ENCODE results near the gene THAP10. TPM values are rescaled to one million over a fixed set of nuclear protein-coding genes. Genes with fewer than 3 reads are reported as not detected.
"Not testable (repeated sequence)": the region's sequence is repeated elsewhere in the genome, so short reads cannot be mapped to it uniquely, and the experiment has no call there.

Gene THAP10
- polyA plus RNA-seq, 3 donors: 0.12 to 0.30 (median 0.15) TPM

GRCh38 chr15:70875001-70875782, 17.0 kb downstream of the THAP10 start:
- peaks cover 0 to 5% (median 2%) of the 10 kb centered on the region in 7 donors for H3K9me3 Mint-ChIP-seq
- Histone ChIP-seq H3K4me2 (replicated peaks; ENCODE audit: extremely low read depth, low read length, poor library complexity, severe bottlenecking) (no peak overlapping the region), H3K79me2 (ENCODE audit: insufficient read depth, low read length) (no peaks in the 10 kb centered on the region), H3K9ac (ENCODE audit: insufficient read depth, low read length, poor library complexity, severe bottlenecking) (no peak overlapping the region), H3K4me3 (replicated peaks in 1 of 3; ENCODE audit: low read depth in 2 of 3, low read length in 3 of 3) (no peak overlapping the region), H4K20me1 (ENCODE audit: insufficient read depth, low read length) (no peaks in the 10 kb centered on the region), H2AFZ (ENCODE audit: insufficient read depth, low read depth, low read length, poor library complexity, severe bottlenecking) (no peak overlapping the region), H3K27ac (ENCODE audit: low read depth in 1 of 2, low read length in 2 of 2) (no peak overlapping the region), H3K36me3 (replicated peaks in 1 of 2; ENCODE audit: control insufficient read depth in 1 of 2, insufficient read depth in 2 of 2, low read length in 2 of 2) (no peaks in the 10 kb centered on the region), H3K9me3 (replicated peaks in 1 of 2; ENCODE audit: control insufficient read depth in 1 of 2, insufficient read depth in 1 of 2, low read length in 2 of 2) (no peaks in the 10 kb centered on the region), H3K27me3 (ENCODE audit: control insufficient read depth in 2 of 2, insufficient read depth in 2 of 2, low read length in 2 of 2) (peaks cover 0 to 3% of the 10 kb centered on the region in 2 donors), H3K4me1 (ENCODE audit: control insufficient read depth in 1 of 2, insufficient read depth in 2 of 2, low read length in 2 of 2) (no peaks in the 10 kb centered on the region)
- DNase-seq: no peak
- WGBS (ENCODE audit: insufficient coverage): no CpG with 5 or more reads among the region's 7 CpGs
- no peaks in the 10 kb centered on the region for H3K4me1 Mint-ChIP-seq
- intact Hi-C loops (cut with micrococcal nuclease): no loop called here
- peaks cover 8 to 15% (median 13%) of the 10 kb centered on the region in 3 donors for H3K27me3 Mint-ChIP-seq (ENCODE audit: low read depth in 3 of 3)
- H3K36me3 Mint-ChIP-seq: no peaks in the 10 kb centered on the region
- no peak overlapping the region for H3K4me3 Mint-ChIP-seq
- TF ChIP-seq CTCF (IDR thresholded peaks at IDR 0.05): no peak
- no peak overlapping the region for H3K27ac Mint-ChIP-seq

- Histone ChIP-seq H3K4me2 (replicated peaks; ENCODE audit: extremely low read depth, low read length, poor library complexity, severe bottlenecking) (no peak overlapping the region), H3K27me3 (ENCODE audit: control insufficient read depth in 2 of 2, insufficient read depth in 2 of 2, low read length in 2 of 2) (peaks cover 0 to 3% of the 10 kb centered on the region in 2 donors), H3K79me2 (ENCODE audit: insufficient read depth, low read length) (no peaks in the 10 kb centered on the region), H2AFZ (ENCODE audit: insufficient read depth, low read depth, low read length, poor library complexity, severe bottlenecking) (no peak overlapping the region), H3K27ac (ENCODE audit: low read depth in 1 of 2, low read length in 2 of 2) (no peak overlapping the region), H3K9ac (ENCODE audit: insufficient read depth, low read length, poor library complexity, severe bottlenecking) (no peak overlapping the region), H3K4me1 (ENCODE audit: control insufficient read depth in 1 of 2, insufficient read depth in 2 of 2, low read length in 2 of 2) (no peaks in the 10 kb centered on the region), H4K20me1 (ENCODE audit: insufficient read depth, low read length) (no peaks in the 10 kb centered on the region), H3K36me3 (replicated peaks in 1 of 2; ENCODE audit: control insufficient read depth in 1 of 2, insufficient read depth in 2 of 2, low read length in 2 of 2) (no peaks in the 10 kb centered on the region), H3K9me3 (replicated peaks in 1 of 2; ENCODE audit: control insufficient read depth in 1 of 2, insufficient read depth in 1 of 2, low read length in 2 of 2) (no peaks in the 10 kb centered on the region), H3K4me3 (replicated peaks in 1 of 3; ENCODE audit: low read depth in 2 of 3, low read length in 3 of 3) (no peak overlapping the region)
- no peak for DNase-seq
- peaks cover 6 to 15% (median 12%) of the 10 kb centered on the region in 3 donors for H3K27me3 Mint-ChIP-seq (ENCODE audit: low read depth in 3 of 3)
- no peak overlapping the region for H3K27ac Mint-ChIP-seq
- intact Hi-C loops (cut with micrococcal nuclease): no loop called here
- 86% methylated on average over 1 of the region's 2 CpGs for WGBS (ENCODE audit: insufficient coverage)
- no peak for TF ChIP-seq CTCF (IDR thresholded peaks at IDR 0.05)
- H3K4me1 Mint-ChIP-seq: no peaks in the 10 kb centered on the region
- H3K4me3 Mint-ChIP-seq: no peak overlapping the region
- peaks cover 0 to 5% (median 2%) of the 10 kb centered on the region in 7 donors for H3K9me3 Mint-ChIP-seq
- no peaks in the 10 kb centered on the region for H3K36me3 Mint-ChIP-seq
Measured at GRCh38 chr15:70873232-70874054, 18.8 kb downstream of the THAP10 start.

- H3K4me2 ChIP-seq (replicated peaks; ENCODE audit: extremely low read depth, low read length, poor library complexity, severe bottlenecking); H3K36me3 Mint-ChIP-seq; H2AFZ ChIP-seq (ENCODE audit: insufficient read depth, low read depth, low read length, poor library complexity, severe bottlenecking); H3K9me3 ChIP-seq (replicated peaks in 1 of 2; ENCODE audit: control insufficient read depth in 1 of 2, insufficient read depth in 1 of 2, low read length in 2 of 2); H3K27me3 ChIP-seq (ENCODE audit: control insufficient read depth in 2 of 2, insufficient read depth in 2 of 2, low read length in 2 of 2); H3K36me3 ChIP-seq (replicated peaks in 1 of 2; ENCODE audit: control insufficient read depth in 1 of 2, insufficient read depth in 2 of 2, low read length in 2 of 2); H3K4me1 Mint-ChIP-seq; H3K79me2 ChIP-seq (ENCODE audit: insufficient read depth, low read length); H3K27ac ChIP-seq (ENCODE audit: low read depth in 1 of 2, low read length in 2 of 2); H4K20me1 ChIP-seq (ENCODE audit: insufficient read depth, low read length); H3K27ac Mint-ChIP-seq; H3K4me1 ChIP-seq (ENCODE audit: control insufficient read depth in 1 of 2, insufficient read depth in 2 of 2, low read length in 2 of 2); H3K9me3 Mint-ChIP-seq; DNase-seq; H3K4me3 ChIP-seq (replicated peaks in 1 of 3; ENCODE audit: low read depth in 2 of 3, low read length in 3 of 3); intact Hi-C loops (cut with micrococcal nuclease); H3K9ac ChIP-seq (ENCODE audit: insufficient read depth, low read length, poor library complexity, severe bottlenecking); H3K4me3 Mint-ChIP-seq: not testable (repeated sequence)
- 93% methylated on average over 9 of the region's 34 CpGs for WGBS (ENCODE audit: insufficient coverage)
- peaks cover 6 to 14% (median 11%) of the 10 kb centered on the region in 3 donors for H3K27me3 Mint-ChIP-seq (ENCODE audit: low read depth in 3 of 3)
Measured at GRCh38 chr15:70871490-70871889, 20.7 kb downstream of the THAP10 start.
